HG02943 (cell line): Measurements from ENCODE around the gene SUMO2.
"Not testable (repeated sequence)": the region's sequence is repeated elsewhere in the genome, so short reads cannot be mapped to it uniquely, and the experiment has no call there.

ENCODE experiments used
- ATAC-seq: cut with Tn5 transposase; IDR thresholded peaks from one replicate; pipeline ENCODE4 v1.9.1; 2021; ENCODE audit warnings: mild to moderate bottlenecking, low read depth, moderate library complexity; ENCODE audit not compliant: unreplicated experiment

The SUMO2 gene

GRCh38 chr17:75127936-75128335 is 54.8 kb downstream of the SUMO2 start:
- ATAC-seq, result not testable (repeated sequence)

- no peak for ATAC-seq
Measured at GRCh38 chr17:75126954-75127353, 55.8 kb downstream of the SUMO2 start.

DNA sequence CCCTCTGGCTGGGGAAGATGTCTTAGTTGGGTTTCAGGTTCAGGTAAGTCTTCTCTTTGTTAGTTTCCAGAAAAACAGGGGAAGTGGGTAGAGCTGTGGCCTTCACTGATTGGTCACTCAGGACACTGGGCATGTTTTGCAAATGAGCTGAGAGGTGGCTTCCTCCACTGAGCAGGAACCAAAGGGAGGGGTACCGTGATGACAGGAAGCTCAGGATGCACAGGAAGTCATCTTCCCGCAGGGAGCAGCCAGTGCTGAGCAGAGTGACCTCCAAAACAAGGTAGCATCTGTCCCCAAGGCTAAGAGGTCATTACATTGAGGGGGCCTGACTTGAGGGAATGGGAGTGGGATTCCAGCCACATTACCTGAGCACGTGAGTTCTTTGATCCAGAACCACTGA is 56.8 kb downstream of the SUMO2 start:
- no peak for ATAC-seq

- ATAC-seq, result no peak
Measured at GRCh38 chr17:75124819-75125162, 58.0 kb downstream of the SUMO2 start.

- ATAC-seq, result no peak
Measured at GRCh38 chr17:75124041-75124818, 58.5 kb downstream of the SUMO2 start.

DNA sequence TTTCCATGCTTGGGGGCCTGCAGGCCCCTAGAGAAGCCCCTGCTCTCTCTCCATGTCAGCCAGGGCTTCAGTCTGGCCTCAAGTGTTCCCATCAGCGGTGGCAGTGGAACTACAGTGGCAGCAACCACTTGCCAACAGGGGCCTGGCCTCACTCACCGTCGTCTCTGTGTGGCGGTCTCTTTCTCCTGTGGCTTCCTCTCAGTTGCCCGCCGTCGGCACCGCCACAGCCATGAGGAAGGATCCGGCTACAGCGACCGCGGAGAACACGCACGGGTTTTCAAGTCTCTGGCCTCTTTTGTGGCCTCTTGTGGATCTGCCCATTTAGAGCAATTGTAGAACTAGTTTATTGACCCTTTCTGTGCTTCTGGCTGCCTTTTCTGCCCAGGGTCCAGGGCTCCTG is 64.5 kb downstream of the SUMO2 start:
- ATAC-seq, result no peak

GRCh38 chr17:75116737-75117136 is 66.0 kb downstream of the SUMO2 start:
- ATAC-seq, result no peak
